Measurements from ENCODE around the gene SYT12. TPM values are rescaled to one million over a fixed set of nuclear protein-coding genes. Genes with fewer than 3 reads are reported as not detected.

The SYT12 gene
- total RNA-seq, 1 experiment from 2014 or later, result 4.8 TPM

DNA sequence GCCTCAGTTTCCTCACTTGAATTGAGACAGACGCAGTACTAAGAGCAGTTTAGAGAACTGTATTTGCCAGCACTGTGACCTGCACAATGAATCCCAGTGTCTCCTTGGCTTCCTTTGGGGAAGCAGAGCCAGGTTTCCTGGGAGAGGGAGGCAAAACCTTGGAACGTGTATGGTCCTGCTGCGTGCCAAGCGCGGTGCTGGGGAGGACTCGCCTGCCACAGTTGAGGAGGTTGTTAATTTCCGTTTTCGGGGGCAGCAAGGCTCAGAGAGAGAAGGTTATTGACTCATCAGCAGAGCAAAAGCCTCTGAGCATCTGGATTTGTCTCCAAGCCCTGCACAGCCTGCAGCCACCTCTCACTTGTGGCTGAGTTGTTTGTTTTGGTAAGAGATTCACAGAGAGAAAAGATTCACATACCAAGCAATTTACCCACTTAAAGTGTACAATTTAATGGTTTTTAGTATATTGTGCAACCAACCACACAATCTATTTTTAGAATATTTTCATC, 10.8 kb downstream of the SYT12 start:
- intact Hi-C loops (cut with micrococcal nuclease), result no loop called here
- ATAC-seq, result peak; percentile 10; the same call in 1 of the 2 replicates
- no TSS peak for BruUV-seq (replicated peaks)
- Histone ChIP-seq H3K4me2 (ENCODE audit: low read length) (peak overlapping the region; percentile 19), H2AFZ (ENCODE audit: low read length) (no peak overlapping the region), H3K27me3 (ENCODE audit: low read length) (no peaks in the 10 kb centered on the region), H3K9me2 (replicated peaks; ENCODE audit: low read length) (no peaks in the 10 kb centered on the region), H4K20me1 (ENCODE audit: low read length) (no peaks in the 10 kb centered on the region), H3K4me1 (ENCODE audit: insufficient read depth, low read length) (peaks cover 34% of the 10 kb centered on the region), H3K36me3 (ENCODE audit: low read depth, low read length) (no peaks in the 10 kb centered on the region), H3K27ac (ENCODE audit: low read length) (peak overlapping the region; percentile 12; the same call in 1 of the 2 replicates), H3K9ac (ENCODE audit: low read length) (no peak overlapping the region), H3F3A (ENCODE audit: low read length, unreplicated experiment) (peaks cover 4% of the 10 kb centered on the region), H3K4me3 (ENCODE audit: low read length) (no peak overlapping the region), H3K79me2 (ENCODE audit: low read length) (no peaks in the 10 kb centered on the region), H3K9me3 (ENCODE audit: low read length) (no peaks in the 10 kb centered on the region)
- TF ChIP-seq EZH2 (IDR thresholded peaks at IDR 0.05; ENCODE audit: low read length, unreplicated experiment) (no peak), EZH2phosphoT487 (IDR thresholded peaks at IDR 0.05; ENCODE audit: borderline replicate concordance, low read length) (no peak)
- TF ChIP-seq, protein P1, sequence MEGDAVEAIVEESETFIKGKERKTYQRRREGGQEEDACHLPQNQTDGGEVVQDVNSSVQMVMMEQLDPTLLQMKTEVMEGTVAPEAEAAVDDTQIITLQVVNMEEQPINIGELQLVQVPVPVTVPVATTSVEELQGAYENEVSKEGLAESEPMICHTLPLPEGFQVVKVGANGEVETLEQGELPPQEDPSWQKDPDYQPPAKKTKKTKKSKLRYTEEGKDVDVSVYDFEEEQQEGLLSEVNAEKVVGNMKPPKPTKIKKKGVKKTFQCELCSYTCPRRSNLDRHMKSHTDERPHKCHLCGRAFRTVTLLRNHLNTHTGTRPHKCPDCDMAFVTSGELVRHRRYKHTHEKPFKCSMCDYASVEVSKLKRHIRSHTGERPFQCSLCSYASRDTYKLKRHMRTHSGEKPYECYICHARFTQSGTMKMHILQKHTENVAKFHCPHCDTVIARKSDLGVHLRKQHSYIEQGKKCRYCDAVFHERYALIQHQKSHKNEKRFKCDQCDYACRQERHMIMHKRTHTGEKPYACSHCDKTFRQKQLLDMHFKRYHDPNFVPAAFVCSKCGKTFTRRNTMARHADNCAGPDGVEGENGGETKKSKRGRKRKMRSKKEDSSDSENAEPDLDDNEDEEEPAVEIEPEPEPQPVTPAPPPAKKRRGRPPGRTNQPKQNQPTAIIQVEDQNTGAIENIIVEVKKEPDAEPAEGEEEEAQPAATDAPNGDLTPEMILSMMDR (conservative IDR thresholded peaks at IDR 0.05; ENCODE audit: low read depth, low read length), result no peak
- POLR2A ChIA-PET (ENCODE audit: unreplicated experiment), result no interaction called here
- CTCF ChIA-PET, result no interaction called here
- peak; percentile 35 for DNase-seq

- Histone ChIP-seq H3F3A (ENCODE audit: low read length, unreplicated experiment) (peaks cover 4% of the 10 kb centered on the region), H2AFZ (ENCODE audit: low read length) (no peak overlapping the region), H3K4me3 (ENCODE audit: low read length) (no peak overlapping the region), H4K20me1 (ENCODE audit: low read length) (no peaks in the 10 kb centered on the region), H3K4me2 (ENCODE audit: low read length) (no peak overlapping the region), H3K79me2 (ENCODE audit: low read length) (no peaks in the 10 kb centered on the region), H3K27ac (ENCODE audit: low read length) (no peak overlapping the region), H3K9ac (ENCODE audit: low read length) (no peak overlapping the region), H3K27me3 (ENCODE audit: low read length) (no peaks in the 10 kb centered on the region), H3K9me2 (replicated peaks; ENCODE audit: low read length) (no peaks in the 10 kb centered on the region), H3K9me3 (ENCODE audit: low read length) (no peaks in the 10 kb centered on the region), H3K4me1 (ENCODE audit: insufficient read depth, low read length) (peaks cover 34% of the 10 kb centered on the region), H3K36me3 (ENCODE audit: low read depth, low read length) (no peaks in the 10 kb centered on the region)
- TF ChIP-seq EZH2 (IDR thresholded peaks at IDR 0.05; ENCODE audit: low read length, unreplicated experiment) (no peak), EZH2phosphoT487 (IDR thresholded peaks at IDR 0.05; ENCODE audit: borderline replicate concordance, low read length) (no peak)
- TF ChIP-seq, protein P1 (conservative IDR thresholded peaks at IDR 0.05; ENCODE audit: low read depth, low read length), result no peak
- intact Hi-C loops (cut with micrococcal nuclease), result no loop called here
- DNase-seq, result no peak
- CTCF ChIA-PET, result no interaction called here
- POLR2A ChIA-PET (ENCODE audit: unreplicated experiment), result no interaction called here
- BruUV-seq (replicated peaks), result no TSS peak
- no peak for ATAC-seq
Observed at GRCh38 chr11:67034350-67034749, 11.4 kb downstream of the SYT12 start.

DNA sequence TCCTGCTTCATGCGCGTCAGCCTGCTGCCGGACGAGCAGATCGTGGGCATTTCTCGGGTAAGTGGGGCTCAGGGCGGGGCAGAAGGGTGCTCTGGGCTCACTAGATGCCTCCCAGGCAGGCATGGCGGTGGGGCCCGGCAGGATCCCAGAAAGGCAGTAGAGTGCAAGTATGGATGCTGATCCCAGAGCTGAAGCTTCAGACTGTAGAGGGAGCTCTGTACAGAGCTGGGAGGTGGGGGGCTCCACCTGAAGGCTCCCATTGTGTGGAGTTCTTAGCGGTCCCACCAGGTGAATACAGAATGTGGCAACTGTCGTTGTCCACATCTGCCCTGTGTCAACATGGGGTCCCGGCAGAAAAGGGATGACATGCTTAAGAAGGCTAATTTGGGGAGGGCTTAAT, 17.2 kb downstream of the SYT12 start:
- Histone ChIP-seq H3K9me2 (replicated peaks; ENCODE audit: low read length) (no peaks in the 10 kb centered on the region), H3K36me3 (ENCODE audit: low read depth, low read length) (no peaks in the 10 kb centered on the region), H3K27me3 (ENCODE audit: low read length) (no peaks in the 10 kb centered on the region), H3K79me2 (ENCODE audit: low read length) (no peaks in the 10 kb centered on the region), H3F3A (ENCODE audit: low read length, unreplicated experiment) (no peaks in the 10 kb centered on the region), H3K4me1 (ENCODE audit: insufficient read depth, low read length) (peaks cover 7% of the 10 kb centered on the region), H3K4me3 (ENCODE audit: low read length) (no peak overlapping the region), H3K27ac (ENCODE audit: low read length) (no peak overlapping the region), H4K20me1 (ENCODE audit: low read length) (no peaks in the 10 kb centered on the region), H3K9me3 (ENCODE audit: low read length) (no peaks in the 10 kb centered on the region), H3K9ac (ENCODE audit: low read length) (no peak overlapping the region), H3K4me2 (ENCODE audit: low read length) (no peak overlapping the region), H2AFZ (ENCODE audit: low read length) (no peak overlapping the region)
- TF ChIP-seq, protein P1 (conservative IDR thresholded peaks at IDR 0.05; ENCODE audit: low read depth, low read length), result peak; percentile 20; the same call in 1 of the 2 replicates
- no peak for TF ChIP-seq EZH2phosphoT487 (IDR thresholded peaks at IDR 0.05; ENCODE audit: borderline replicate concordance, low read length)
- TF ChIP-seq EZH2 (IDR thresholded peaks at IDR 0.05; ENCODE audit: low read length, unreplicated experiment), result no peak
- BruUV-seq (replicated peaks), result no TSS peak
- ATAC-seq (no peak), DNase-seq (no peak)
- ChIA-PET POLR2A (ENCODE audit: unreplicated experiment) (interaction anchor here (0.6 kb wide), 1 partner anchor 148 kb away, joined by 3 read pairs; no protein-coding TSS in a partner anchor), CTCF (no interaction called here)
- intact Hi-C loops (cut with micrococcal nuclease), result no loop called here

All from PC-3 (cell line).